Right lobe of liver (tissue), 4 donors: ENCODE results near the gene TTC7B.

Experiments used
- POLR2A ChIP-seq: fragments of 450-650 bp; IDR thresholded peaks from one replicate; pipeline ENCODE4 v1.6.1; 2017; ENCODE audit warnings: antibody characterized with exemption, mild to moderate bottlenecking
- TF ChIP-seq, protein P1 (sequence below), 4 donors: fragments of 200-600 bp in 3 of 4; fragments of 450-650 bp in 1 of 4; IDR thresholded peaks; one replicate each; pipeline versions ENCODE4 v1.5.1 to v1.8.0; 2016 to 2022; ENCODE audit warnings: antibody characterized with exemption in 4 of 4, mild to moderate bottlenecking in 2 of 4
- donor health status: DM: no; HTN: no; CAD: no.
- donor health status: DM: no; HTN: no; CAD: no.
- donor health status: DM: no; HTN: yes; CAD: no.

DNA sequence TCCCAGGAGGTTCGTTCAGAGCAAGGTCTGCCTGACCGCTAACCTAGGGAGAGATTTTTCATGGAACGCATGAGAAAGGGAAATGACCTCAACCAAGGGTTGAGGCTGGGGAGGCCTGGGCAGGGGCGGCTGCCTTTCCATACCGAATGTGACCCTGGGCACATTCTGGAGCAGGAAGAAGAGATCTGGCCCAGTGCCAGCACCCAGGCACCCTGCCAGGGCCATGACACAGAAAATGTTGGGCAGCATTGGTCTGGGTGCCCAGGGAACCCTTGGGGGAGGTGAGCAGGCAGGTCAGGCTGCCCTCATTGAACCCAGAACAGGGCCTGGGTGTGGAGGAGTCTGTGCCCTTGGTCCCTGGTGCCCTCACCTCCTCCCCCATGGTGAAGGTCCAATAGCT is 312.6 kb downstream of the TTC7B start:
- TF ChIP-seq, protein P1, sequence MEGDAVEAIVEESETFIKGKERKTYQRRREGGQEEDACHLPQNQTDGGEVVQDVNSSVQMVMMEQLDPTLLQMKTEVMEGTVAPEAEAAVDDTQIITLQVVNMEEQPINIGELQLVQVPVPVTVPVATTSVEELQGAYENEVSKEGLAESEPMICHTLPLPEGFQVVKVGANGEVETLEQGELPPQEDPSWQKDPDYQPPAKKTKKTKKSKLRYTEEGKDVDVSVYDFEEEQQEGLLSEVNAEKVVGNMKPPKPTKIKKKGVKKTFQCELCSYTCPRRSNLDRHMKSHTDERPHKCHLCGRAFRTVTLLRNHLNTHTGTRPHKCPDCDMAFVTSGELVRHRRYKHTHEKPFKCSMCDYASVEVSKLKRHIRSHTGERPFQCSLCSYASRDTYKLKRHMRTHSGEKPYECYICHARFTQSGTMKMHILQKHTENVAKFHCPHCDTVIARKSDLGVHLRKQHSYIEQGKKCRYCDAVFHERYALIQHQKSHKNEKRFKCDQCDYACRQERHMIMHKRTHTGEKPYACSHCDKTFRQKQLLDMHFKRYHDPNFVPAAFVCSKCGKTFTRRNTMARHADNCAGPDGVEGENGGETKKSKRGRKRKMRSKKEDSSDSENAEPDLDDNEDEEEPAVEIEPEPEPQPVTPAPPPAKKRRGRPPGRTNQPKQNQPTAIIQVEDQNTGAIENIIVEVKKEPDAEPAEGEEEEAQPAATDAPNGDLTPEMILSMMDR (IDR thresholded peaks at IDR 0.05) = no peak
- TF ChIP-seq POLR2A = no peak
